CD4-positive, alpha-beta T cell treated with Interleukin-17A for 1 hour (primary cell): Measurements from ENCODE around the gene MMS22L.
"Not testable (repeated sequence)": the region's sequence is repeated elsewhere in the genome, so short reads cannot be mapped to it uniquely, and the experiment has no call there.

Source experiments
- DNase-seq: peaks from one replicate; pipeline ENCODE4 v3.0.0-alpha.2; 2020

MMS22L gene

DNA sequence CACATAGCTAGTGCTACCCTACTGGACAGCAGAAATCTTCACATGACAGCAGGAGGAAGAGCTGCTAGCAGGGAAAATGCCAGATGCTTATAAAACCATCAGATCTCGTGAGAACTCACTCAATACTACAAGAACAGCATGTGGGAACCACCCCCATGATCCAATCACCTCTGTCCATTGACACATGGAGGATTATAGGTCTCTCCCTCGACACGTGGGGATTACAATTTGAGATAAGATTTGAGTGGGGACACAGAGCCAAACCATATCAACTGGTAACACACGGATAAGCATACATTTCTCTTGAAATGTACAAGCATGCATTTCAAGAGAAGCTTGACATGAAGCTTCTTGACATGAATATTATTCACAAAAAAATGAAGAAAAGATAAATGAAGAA lies 64.1 kb downstream of the MMS22L start:
- no peak for DNase-seq

DNA sequence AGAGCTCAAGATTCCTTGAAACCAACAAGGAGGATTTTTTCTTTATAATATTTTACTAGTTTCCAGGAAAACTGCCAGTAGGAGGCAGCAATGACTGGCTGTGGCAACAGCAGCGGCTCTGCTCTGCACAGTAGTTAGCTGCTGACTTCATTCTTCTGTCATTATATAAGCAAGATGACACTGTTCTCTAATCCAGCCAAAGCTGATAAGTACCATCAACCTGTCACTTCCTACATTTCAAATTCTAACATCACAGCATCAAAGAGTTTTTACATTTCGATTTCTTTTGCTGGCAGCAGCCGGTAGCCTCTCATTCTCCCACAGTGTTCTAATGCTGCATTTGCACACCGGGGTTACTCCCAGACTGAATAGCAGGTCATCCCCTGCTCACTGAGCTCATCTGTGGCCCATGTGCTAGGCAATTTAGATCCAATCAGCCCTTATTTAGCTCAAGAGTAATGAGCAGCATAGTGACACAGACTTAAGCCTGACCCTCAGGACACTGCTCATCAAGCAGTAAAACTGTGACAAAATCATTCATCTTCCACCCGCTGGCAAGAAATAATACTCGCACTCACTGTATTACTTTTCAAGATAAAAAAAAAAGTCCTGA lies 67.8 kb downstream of the MMS22L start:
- peak; percentile 16 for DNase-seq

DNA sequence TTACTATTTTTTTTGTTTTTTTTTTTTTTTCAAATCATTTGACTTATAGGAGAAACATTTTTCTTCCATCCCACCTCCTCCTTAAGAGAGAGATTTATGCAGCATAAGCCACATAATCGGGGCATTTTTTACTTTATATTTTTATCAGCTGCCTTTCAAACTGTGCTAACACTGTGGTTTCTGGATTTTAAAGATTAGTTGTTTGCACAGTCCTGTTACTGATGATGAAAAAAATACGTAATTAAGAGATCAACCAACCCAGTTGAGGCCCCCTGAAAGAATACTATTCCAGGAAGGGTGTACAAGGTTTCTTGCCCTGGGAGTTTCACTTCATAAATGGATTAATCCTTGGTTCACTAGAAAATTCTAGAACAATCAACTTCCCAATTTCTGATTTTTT lies 68.3 kb downstream of the MMS22L start:
- no peak for DNase-seq

DNA sequence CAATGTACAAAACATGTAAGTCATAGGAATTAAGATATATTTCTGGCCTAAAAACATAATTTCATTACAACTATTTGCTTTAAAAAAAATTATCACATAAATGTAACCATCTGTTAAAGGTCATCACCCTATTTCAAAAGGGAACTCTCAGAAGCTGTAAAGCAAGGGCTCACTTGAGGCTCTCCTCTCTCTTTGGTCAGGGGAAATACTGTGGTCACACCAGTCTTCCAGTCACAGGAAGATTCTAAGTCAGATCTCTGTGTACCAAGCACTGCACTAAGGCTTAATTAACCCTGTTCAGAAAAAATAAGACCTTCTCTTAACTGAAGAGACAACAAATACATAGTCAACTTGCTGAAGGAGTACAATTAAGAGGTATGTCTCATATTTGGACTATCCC lies 75.6 kb downstream of the MMS22L start:
- DNase-seq, result no peak

DNA sequence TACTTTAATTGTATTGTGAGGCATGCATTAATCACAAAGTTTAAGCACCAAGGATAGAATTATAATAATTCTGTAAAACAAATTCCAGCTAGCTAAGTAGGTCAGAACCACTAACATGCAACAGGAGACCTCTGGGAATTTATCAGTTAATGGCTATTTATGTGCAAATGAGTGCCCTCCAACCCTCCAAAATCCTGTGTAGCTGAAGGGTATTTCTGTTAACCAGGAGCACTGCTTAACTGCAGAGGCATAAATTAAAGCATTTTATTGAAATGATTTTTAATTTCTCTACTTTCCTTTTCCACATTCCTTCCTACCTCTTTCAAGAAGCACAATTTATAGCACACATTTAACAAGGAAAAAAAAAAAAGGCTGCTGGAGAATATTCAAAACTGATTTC lies 77.0 kb downstream of the MMS22L start:
- DNase-seq, result no peak

DNA sequence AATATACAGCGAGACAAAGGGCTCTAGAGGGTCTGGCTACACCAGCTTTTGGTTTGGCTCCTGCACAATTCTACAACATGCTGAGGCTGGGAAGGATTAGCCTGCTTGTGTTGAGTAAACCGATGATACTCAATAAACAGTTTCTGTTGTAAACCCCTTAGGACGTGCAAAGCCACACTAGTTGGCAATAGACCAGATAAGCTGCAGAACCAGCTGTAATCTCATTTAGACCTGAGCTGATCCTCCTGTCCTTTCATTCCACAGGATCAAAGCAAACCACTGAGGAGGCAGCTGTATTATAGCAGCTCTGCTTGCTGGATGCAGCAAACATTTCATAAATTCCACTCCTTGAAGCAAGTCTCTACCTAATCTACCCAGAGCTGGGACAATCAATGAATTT lies 79.7 kb downstream of the MMS22L start:
- no peak for DNase-seq

DNA sequence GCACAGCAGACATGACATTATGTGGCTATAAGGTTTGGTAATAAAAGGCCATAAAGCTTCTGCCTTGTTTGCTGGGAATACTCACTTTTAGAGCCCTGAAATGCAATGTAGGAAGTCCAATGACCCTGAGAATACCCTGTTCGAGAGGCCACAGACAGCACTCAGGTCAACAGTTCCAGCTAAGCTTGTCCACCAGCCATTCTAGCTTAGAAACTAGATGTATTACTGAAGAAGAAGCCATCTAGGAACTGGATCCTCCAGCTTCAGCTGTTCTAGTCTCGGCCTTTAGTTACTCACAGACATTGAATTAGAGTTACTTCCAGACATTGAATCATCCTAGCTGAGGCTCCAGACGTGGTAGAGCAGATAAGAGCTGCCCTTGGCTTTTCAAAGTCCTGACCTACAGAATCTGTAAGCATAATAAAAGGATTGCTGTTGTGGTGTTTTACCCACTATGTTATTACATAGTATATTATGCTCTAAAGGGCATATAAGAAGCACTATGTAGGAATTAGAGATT lies 84.9 kb downstream of the MMS22L start:
- DNase-seq, result no peak

DNA sequence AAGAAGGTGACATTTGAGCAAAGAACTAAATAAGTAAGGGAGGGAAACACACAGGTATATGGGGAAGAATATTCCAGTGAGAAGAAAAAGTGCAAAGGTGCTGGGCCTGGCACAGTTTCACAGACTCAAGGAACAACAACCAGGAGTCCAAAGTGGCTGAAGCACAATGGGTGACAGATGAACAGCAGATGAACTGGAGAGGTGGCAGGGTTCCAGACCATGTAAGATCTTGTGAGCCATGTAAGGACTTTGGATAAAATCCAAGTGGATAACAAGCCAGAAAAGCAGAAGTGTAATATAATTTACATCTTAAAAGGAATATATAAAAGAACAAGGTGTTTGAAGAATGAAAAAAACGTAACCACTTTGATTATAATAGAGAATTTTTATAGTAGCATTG lies 87.9 kb downstream of the MMS22L start:
- no peak for DNase-seq

DNA sequence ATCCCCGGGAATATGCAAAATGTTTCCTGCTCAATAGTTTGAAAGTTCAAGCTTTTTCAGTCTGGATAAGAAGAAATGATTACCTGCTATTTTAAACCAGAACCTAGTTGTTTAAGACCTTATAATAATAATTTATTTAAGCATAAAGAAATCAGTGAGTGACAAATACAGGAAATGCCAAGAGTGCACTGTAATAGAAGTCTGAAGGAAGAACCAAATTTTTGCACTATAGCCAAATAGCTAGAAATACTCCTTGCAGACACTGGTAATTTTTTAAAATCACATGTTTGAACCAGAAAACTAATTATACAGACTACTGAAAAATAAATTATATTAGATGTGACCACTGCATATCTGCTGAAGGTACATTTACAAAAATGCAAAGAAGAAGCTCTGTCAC lies 93.2 kb downstream of the MMS22L start:
- DNase-seq, result no peak

DNA sequence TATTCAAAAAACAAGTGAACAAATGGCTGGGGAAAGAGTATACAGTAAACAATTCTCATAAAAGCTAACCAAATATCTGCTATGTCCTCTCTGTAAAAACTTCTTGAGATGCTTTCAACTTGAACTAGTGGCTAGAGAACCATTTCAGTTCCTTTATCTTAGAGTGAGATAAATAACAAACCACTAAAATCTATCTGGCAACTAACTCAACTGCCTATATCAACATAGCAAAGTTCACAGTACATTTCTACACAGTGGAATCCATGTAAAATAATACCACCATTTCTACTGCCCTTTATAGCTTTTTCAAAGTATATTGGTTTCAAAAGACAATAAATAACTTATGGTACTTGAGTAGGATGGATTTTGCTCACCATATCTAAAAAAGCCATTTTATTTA lies 95.1 kb downstream of the MMS22L start:
- no peak for DNase-seq

DNA sequence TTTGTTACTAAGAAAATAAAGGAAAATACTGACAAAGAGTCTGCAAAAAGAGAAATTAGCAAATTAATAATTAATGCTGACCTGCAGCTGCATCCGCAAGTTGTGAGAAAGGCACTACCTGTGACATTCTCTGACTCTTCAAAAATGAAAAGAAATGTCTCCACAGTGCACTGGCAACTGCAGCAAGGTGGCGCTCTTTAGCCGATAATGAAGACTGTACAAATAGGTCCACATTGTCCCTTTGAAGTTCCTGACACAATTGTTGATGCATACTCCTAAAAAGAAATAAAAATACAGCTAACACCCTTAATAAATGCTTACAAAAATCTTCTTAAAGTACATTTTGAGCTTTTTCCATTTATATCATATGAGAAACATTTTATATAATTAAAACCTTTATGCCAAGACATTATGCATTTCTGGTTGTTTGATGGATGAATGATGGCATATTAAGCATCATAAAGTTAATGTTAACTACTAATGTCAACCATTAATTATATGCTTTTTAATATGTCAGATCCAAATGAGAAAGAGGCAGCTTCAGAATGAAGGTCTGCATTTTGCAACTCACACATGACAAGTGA lies 96.5 kb downstream of the MMS22L start:
- peak; percentile 68 for DNase-seq

DNA sequence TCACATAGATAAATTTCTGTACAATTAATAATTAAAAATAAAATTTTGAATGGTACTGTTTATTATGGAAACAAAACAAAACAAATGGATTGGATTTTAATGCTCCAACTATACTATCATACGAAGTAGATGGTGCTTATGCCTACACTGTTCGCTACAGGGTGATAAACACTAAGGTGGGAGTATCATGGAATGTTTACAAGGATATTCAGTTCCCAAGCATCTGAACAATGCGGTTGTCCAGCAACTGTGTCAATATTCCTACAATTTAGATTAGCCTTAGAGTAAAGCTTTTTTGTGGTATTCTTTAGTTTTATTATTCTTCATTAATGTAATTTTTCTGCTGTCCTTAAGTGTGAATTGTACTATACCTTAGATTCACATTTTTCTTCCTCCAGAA lies 105.1 kb downstream of the MMS22L start:
- no peak for DNase-seq

DNA sequence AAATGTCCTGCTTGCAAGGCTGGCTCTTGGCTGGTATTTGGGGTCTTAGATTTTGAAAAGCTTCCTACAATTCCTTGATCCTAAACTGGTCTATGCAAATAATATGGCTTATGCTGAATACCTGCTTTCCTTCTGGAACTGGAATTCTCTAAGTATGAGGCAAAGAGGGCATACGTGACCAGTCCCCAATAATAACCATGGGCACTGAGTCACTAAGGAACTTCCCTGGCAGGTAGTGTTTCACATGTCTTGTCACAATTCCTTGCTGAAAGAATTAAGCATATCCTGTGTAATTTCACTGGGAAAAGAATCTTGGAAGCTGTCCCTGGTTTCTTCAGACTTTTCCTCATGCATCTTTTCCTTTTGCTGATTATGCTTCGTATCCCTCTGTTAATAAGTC lies 106.5 kb downstream of the MMS22L start:
- no peak for DNase-seq

DNA sequence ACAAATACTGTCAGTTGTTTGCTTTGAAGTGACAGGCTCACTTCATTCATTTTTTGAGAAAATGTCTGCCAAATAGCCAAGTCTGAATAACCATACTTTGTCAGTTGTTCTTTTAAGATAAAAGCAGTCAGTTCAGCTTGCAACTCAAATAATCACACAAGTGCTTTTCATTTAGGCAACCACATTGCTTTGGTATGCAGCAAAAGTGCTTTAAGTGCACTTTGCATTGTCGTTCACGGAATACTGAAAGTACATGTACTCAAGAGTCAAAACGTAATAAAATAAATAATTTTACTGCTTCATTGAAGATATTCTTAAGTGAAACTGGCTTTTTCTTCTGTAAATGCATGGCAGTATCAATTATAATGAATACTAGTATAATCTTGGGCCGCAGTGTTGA lies 107.2 kb downstream of the MMS22L start:
- DNase-seq, result no peak

DNA sequence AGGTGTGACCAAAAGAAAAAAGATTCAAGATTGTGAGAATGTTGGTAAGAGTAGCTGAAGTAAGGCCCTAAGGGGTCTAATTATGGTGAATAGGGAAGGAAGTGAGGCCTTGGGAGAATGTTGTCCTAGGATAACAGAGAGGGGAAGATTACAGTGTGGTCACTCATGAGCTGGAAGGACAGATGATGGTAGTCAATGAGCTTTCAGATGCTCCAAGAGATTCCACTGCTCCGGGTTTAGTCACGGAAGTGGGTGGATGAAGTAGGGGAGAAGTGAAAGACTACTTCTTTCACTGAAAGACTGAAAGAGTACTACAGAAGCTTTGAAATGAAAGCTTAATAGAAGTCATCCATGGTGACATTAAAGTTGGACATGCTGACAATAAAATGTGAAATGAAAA lies 108.5 kb downstream of the MMS22L start:
- DNase-seq, result no peak

DNA sequence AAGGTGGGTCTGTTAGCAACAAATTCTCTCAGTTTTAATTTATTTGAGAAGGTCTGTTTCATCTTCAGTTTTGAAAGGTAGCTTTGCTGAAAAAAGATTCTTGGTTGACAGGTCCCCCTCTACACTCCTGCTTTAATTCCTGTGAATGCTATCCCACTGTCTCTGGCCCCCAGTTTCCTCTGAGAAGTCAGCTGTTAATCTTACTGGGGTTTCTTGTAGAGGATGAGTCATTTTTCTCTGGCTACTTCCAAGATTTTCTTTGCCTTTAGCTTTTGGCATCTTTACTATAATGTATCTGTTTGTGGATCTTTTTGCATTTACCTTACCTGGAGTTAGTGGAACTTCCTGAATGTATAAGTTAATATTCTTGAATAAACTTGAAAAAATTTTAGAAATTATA lies 122.7 kb downstream of the MMS22L start:
- DNase-seq, result no peak

DNA sequence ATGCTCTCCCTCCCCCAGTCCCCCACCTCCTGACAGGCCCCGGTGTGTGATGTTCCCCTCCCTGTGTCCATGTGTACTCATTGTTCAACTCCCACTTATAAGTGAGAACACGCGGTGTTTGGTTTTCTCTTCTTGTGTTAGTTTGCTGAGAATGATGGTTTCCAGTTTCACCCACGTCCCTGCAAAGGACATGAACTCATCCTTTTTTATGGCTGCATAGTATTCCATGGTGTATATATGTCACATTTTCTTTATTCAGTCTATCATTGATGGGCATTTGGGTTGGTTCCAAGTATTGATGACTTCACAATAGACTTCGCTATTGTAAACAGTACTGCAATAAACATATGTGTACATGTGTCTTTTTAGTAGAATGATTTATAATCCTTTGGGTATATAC lies 127.6 kb downstream of the MMS22L start:
- DNase-seq, result not testable (repeated sequence)

DNA sequence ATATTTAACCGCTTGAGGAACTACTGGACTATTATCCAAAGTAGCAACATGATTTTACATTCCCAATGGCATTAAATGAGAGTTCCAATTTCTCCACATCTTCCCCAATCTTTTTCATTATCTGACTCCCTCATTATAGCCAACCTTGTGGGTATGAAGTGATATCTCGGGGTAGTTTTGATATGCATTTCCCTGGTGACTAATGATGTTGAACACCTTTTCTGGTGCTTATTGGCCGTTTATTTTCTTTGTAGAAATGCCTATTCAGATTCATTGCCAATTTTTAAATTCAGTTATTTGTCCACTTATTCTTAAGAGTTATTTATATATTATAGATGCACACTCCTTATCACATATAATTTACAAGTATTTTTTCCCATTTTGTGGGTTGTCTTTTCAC lies 129.0 kb downstream of the MMS22L start:
- no peak for DNase-seq

DNA sequence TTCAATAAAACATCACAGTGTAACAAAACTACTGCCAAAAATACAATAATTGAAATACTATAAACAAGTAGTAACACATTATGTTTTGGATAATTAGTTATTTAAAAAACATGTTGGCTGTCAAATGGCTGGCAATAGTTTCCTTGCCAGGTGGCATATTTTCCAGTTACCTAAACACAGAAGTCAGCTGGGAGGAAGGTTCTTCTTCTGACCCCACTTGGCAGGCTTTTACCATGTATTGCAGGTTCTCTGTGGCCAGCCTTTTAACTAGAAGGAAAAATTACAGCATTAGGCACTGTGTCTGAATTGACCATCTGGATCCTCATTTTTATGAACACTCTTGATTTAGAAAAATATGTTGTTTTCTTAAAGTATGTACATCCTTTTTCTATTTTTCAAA lies 131.4 kb downstream of the MMS22L start:
- DNase-seq, result no peak

DNA sequence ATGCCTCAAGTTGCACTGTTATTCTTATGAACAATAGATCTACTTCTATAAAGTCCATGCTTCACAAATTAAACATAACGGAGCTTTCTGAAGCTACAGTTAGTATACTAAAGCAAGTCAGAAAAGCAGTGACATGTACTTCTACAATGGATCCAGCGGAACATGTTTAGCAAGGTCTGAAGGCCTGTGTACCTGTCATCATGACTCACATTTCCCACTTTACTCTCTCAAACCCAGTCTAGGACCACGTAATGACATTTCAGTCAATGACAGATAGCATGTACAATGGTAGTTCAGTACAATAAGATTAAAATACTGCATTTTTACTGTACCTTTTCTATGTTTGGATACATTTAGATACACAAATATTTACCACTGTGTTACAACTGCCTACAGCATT lies 132.1 kb downstream of the MMS22L start:
- no peak for DNase-seq

DNA sequence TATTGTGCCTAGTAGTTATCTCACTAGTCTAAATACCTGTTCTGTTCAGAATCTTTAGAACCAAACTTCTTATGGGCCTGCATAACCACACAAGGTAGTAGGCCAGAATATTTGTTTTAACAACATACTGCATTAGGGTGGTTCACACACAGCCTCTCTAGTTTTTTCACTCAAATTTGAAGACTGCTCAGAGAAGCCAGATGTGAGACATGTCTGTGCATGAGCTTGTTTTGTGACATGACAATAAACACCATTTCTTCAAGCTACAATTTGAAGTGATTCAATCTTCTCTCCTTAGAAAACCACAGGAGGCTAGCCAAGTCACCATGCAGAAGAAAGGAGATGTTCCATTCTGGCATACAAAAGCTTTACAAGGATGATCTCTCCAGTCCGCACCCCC lies 135.6 kb downstream of the MMS22L start:
- DNase-seq, result no peak

DNA sequence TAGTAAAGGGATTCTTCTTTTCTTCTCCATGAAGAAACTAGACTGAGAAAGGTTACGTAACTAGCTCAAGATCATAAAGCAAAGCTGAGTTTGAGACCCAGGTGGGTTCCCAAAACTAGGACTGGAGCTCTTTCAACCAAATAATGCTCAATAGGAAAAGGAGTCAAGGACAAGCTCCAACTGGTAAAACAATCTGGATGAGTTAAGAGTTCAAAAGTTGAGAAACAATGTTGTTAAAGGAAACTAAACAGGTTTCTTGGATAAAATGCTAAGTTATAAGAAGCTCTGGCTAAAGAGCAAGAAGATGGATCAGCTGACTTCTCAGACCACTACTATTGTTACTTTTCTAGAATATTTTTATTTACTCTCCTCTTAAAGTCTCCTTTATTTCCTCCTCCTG lies 137.3 kb downstream of the MMS22L start:
- DNase-seq, result no peak

DNA sequence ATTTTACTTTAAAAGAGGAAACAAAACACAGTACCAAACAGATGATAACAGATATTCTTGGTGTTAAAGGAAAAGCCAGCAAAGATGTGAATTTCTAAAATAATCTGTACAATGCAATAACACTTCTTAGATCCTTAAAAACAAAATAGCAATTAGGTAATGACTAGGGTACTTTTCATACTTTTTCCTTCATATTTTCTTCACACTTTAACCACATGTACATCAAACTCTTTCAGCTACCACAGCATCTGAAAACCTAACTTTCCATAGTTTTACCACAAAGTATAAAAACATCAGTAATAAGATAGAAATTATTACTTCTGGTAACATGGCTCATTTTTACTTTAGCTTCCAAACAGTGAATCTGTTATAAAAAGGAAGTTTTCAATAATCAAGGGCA lies 141.3 kb downstream of the MMS22L start:
- no peak for DNase-seq

DNA sequence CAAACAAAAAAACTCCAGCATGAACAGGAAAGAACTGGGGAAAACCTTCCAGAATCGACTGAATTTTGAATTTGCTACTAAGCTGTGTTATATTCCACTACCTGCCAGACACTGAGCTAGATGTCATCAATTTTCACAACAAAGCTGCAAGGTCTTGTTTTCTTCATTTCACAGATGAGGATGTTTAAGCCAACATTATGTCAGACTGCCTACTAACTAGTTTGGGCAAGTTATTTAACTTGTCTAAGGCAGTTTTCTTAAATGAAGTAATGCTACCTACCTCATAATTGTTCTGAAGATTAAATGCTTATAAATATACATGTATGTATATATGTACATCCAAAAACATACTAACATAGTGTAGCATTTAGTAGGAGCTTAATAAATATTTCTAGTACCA lies 144.4 kb downstream of the MMS22L start:
- DNase-seq, result no peak

DNA sequence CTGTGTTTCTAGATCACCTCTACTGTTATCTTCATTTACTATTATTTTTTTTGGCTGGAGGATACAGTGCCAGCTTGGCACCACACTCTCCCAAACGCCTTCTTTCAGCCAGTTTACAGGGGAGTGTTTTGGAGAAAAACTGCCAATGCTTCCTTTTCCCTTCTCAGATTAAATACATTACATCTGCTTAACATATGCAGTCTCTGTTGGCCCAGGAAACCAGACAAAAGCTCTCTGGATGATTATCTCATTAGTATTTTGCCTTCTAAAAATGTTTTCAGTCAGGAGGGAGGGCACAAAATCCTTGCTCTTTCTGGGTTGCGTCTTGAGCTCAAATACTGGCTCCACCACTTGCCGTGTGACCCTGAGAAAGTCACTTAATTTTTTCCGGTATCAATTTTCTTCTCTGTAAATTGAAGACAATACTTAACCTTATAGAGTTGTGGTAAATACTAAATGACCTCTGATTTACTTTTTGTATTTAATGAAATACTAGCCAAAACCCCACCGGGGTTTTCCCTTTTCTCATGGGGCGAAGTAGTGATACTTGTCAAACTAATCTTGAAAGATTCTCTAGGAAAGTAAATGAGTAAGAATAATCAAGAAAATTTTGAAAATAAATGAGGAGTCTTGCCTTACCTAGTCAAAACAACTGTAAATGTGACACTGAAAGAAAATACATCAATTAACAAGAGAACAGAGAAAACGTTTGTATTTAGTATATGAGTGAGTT lies 146.2 kb downstream of the MMS22L start:
- DNase-seq, result no peak
